ENCODE data around the gene PSORS1C1.
"Not testable (repeated sequence)": the region's sequence is repeated elsewhere in the genome, so short reads cannot be mapped to it uniquely, and the experiment has no call there.

Gene PSORS1C1
- 0 to 0.14 reads per million in 2 donors for total RNA-seq

GRCh38 chr6:31114541-31114878 is at the start of gene PSORS1C1:
Gene PSORS1C1, plus strand, starts transcription at chr6:31114800. Its CDS starts 14,833 bp downstream, at chr6:31129633.
- no peak for DNase-seq

GRCh38 chr6:31065556-31065955 is 49.0 kb upstream of the PSORS1C1 start:
- no peak for DNase-seq

- DNase-seq, result not testable (repeated sequence)
These were observed 47.6 kb upstream of the PSORS1C1 start for GRCh38 chr6:31067028-31067427.

- DNase-seq, result not testable (repeated sequence)
These were observed 46.5 kb upstream of the PSORS1C1 start for GRCh38 chr6:31067891-31068668.

- DNase-seq, result peak; percentile 61
These were observed 45.8 kb upstream of the PSORS1C1 start for GRCh38 chr6:31068669-31069340.

GRCh38 chr6:31070711-31071197 is 43.8 kb upstream of the PSORS1C1 start:
- no peak for DNase-seq

GRCh38 chr6:31074401-31074800 is 40.2 kb upstream of the PSORS1C1 start:
- DNase-seq, result no peak

- no peak for DNase-seq
These were observed 39.1 kb upstream of the PSORS1C1 start for GRCh38 chr6:31075528-31075927.

- no peak for DNase-seq
These were observed 38.0 kb upstream of the PSORS1C1 start for GRCh38 chr6:31076611-31077010.

GRCh38 chr6:31079656-31080261 is 34.8 kb upstream of the PSORS1C1 start:
- DNase-seq, result peak; percentile 50

- DNase-seq, result no peak
These were observed 32.7 kb upstream of the PSORS1C1 start for GRCh38 chr6:31081872-31082271.

- DNase-seq, result peak; percentile 29
These were observed 30.8 kb upstream of the PSORS1C1 start for GRCh38 chr6:31083742-31084354.

GRCh38 chr6:31086788-31087440 is 27.7 kb upstream of the PSORS1C1 start:
- DNase-seq, result no peak

GRCh38 chr6:31087494-31088089 is 27.0 kb upstream of the PSORS1C1 start:
- peak; percentile 93 for DNase-seq

- no peak for DNase-seq
These were observed 24.2 kb upstream of the PSORS1C1 start for GRCh38 chr6:31090275-31090972.

GRCh38 chr6:31090973-31091364 is 23.6 kb upstream of the PSORS1C1 start:
- DNase-seq, result no peak

- DNase-seq, result no peak
These were observed 22.9 kb upstream of the PSORS1C1 start for GRCh38 chr6:31091680-31092079.

GRCh38 chr6:31092238-31092637 is 22.4 kb upstream of the PSORS1C1 start:
- DNase-seq, result no peak

GRCh38 chr6:31092769-31093505 is 21.7 kb upstream of the PSORS1C1 start:
- DNase-seq, result no peak

- peak; percentile 12 for DNase-seq
These were observed 20.2 kb upstream of the PSORS1C1 start for GRCh38 chr6:31094389-31094881.

- DNase-seq, result no peak
These were observed 18.4 kb upstream of the PSORS1C1 start for GRCh38 chr6:31096215-31096614.

Measured in T-helper 9 cell (primary cell).